Heart left ventricle (tissue), 13 donors: Measurements from ENCODE around the gene IGSF9.

Experiments
- POLR2A ChIP-seq, 2 donors: fragments of 450-650 bp; IDR thresholded peaks; one replicate each; pipeline ENCODE4 v1.6.1; 2017; ENCODE audit warnings: antibody characterized with exemption in 2 of 2, mild to moderate bottlenecking in 2 of 2, moderate library complexity in 2 of 2
- TF ChIP-seq, protein P1 (sequence below), 12 donors: fragments of 200-600 bp; sonication (generic) in 4 of 12; IDR thresholded peaks; one replicate each; pipeline versions ENCODE4 v1.5.0 to v1.8.0; 2018 to 2022; ENCODE audit warnings: antibody characterized with exemption in 12 of 12, mild to moderate bottlenecking in 5 of 12
- donor health status: ischemic (EF 13 %, LVEDD 7.1; RV severe dilation, severe dysfunction).
- donor health status: DM: no; HTN: yes; CAD: no.
- donor health status: DM: no; HTN: no; CAD: no.
- donor health status: ischemic (EF 25% LVEDD 6.9; RV normal size, moderate dysfunction).
- donor health status: ischemic (EF 25% LVEDD 5.7; RV mildly dilated, moderate dysfunction).
- donor health status: ischemic (EF 35%, LVEDD 5.7; RV mildly dilated, moderate dysfunction).
- donor health status: nonischemic (EF 11% LVEDD 7.7; RV severe dilation, severe dysfunction).
- donor health status: DM: yes; HTN: yes; CAD: no.
- donor health status: PGD.
- donor health status: ischemic (EF 29% LVEDD 5.4; RV normal size, mild dysfunction).
- donor health status: nonischemic (EF 23%, LVEDD 6.1; RV moderate dilation, normal function).

DNA sequence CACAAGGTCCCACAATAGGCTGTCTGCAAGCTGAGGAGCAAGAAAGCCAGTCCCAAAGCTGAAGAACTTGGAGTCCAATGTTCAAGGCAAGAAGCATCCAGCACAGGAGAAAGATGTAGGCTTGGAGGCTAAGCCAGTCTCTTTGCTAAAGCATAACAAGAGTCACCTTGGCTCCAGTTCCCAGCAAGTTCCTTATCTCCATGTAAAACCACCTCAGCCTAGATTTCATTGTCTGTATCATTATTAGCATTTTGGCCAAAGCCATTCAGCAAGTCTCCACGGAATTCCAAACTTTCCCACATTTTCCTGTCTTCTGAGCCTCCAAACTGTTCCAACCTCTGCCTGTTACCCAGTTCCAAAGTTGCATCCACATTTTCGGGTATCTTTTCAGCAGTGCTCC lies 49.5 kb upstream of the IGSF9 start:
- TF ChIP-seq, protein P1, sequence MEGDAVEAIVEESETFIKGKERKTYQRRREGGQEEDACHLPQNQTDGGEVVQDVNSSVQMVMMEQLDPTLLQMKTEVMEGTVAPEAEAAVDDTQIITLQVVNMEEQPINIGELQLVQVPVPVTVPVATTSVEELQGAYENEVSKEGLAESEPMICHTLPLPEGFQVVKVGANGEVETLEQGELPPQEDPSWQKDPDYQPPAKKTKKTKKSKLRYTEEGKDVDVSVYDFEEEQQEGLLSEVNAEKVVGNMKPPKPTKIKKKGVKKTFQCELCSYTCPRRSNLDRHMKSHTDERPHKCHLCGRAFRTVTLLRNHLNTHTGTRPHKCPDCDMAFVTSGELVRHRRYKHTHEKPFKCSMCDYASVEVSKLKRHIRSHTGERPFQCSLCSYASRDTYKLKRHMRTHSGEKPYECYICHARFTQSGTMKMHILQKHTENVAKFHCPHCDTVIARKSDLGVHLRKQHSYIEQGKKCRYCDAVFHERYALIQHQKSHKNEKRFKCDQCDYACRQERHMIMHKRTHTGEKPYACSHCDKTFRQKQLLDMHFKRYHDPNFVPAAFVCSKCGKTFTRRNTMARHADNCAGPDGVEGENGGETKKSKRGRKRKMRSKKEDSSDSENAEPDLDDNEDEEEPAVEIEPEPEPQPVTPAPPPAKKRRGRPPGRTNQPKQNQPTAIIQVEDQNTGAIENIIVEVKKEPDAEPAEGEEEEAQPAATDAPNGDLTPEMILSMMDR (IDR thresholded peaks at IDR 0.05), result no peak
- TF ChIP-seq POLR2A (IDR thresholded peaks at IDR 0.05), result no peak
